CD4-positive, alpha-beta T cell treated with Interleukin-12 subunit alpha and Interleukin-12 subunit beta, for 1 hour (primary cell): ENCODE results near the gene GRK6.
"Not testable (repeated sequence)": the region's sequence is repeated elsewhere in the genome, so short reads cannot be mapped to it uniquely, and the experiment has no call there.

Source experiments
- DNase-seq: peaks from one replicate; pipeline ENCODE4 v3.0.0-alpha.2; 2020

GRK6 gene

DNA sequence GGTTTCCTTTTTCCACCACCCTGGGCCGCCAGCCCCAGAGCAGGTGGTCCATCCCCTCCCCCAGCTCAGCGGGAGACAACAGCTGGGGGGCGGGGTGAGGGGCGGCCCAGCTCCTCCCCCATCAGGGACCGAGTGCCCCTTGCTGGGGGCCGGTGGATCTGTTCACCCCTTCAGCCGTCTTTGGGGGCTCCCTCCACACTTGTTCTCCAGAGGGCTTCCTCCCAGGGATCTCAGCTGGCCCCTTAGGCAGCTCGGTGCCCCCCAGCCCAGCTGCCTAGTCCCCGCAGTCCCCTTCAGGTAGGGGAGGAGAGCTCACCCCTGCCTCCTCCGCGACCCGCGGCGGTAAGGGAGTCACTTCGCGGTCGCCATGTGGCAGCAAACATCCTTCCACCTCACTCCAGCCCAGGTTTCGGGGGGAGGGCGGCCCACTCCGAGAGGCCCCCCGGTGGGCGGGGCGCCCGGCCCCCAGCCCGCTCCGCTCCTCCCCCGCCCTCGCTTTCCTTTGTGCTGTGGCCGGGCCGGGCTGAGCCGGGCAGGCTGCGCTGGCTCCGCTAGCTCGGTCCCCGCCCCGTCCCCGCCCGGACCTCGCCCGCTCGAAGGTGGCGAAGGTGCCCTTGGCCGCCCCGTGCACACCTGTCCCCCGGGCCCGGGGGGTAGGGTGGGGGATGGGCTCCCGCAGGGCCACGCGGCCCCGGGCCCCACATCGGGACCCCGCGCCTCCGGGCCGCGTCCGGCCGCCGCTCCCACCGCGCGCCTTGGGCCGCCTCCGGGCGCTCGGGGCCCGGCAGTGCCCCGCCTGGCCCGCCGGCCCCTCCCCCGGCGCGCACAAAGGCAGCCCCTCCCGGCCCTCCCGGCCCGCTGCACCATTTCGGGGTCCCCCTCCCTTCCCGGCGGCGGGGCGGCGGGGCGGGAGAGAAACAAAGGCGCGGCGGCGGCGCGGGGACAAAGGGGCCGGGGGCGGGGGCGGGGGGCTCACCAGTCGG is 46.3 kb downstream of the GRK6 start:
- peak; percentile 67 for DNase-seq

- DNase-seq: peak; percentile 28
Measured at GRCh38 chr5:177473443-177474001, 47.0 kb downstream of the GRK6 start, which contains the start of gene DBN1. Gene DBN1, minus strand, starts transcription at chr5:177473634. Its CDS starts 113 bp downstream, at chr5:177473521.

- no peak for DNase-seq
Measured at GRCh38 chr5:177474002-177474476, 47.6 kb downstream of the GRK6 start.

GRCh38 chr5:177474846-177475562 is 48.5 kb downstream of the GRK6 start:
- no peak for DNase-seq

DNA sequence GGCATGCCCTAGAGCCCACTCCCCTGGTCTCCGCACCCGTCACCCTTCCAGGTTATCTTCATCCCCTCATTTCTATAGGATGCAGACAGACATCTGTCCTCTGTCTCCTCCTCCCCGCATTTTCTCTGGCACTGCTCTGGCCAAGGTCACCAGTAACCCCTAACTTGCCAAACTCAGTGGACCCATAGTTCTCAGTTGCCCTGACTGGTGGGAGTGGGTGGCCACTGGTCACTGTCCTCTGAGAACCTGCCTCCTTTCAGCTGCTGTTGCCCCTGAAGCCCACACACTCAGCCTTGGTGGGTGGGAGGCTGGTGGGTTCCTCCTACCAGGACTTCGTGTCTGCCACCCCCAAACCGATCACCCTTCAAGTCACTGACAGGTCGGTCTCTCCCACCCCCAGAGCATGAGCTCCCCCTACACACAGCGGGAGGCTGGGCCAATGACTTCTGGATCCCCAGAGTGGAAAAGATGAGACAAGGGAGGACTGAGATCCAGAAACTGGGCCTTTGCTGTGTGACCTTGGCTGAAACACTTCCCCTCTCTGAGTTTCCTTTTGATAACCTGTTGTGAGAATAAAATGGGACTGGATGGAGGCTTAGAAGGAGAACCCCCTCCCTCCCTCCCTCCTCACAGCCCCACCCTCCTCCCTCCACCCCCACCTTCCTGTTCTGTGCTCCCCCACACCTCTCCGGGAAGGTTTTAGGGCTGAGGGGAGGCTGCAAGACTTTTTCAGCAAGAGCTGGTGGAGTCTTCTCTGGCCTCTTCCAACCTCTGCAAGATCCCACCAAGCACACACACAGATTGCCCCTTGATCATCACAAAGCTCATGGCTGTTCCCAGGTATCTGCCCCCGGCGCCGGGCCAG is 49.3 kb downstream of the GRK6 start:
- no peak for DNase-seq

- no peak for DNase-seq
Measured at GRCh38 chr5:177476531-177477233, 50.2 kb downstream of the GRK6 start.

DNA sequence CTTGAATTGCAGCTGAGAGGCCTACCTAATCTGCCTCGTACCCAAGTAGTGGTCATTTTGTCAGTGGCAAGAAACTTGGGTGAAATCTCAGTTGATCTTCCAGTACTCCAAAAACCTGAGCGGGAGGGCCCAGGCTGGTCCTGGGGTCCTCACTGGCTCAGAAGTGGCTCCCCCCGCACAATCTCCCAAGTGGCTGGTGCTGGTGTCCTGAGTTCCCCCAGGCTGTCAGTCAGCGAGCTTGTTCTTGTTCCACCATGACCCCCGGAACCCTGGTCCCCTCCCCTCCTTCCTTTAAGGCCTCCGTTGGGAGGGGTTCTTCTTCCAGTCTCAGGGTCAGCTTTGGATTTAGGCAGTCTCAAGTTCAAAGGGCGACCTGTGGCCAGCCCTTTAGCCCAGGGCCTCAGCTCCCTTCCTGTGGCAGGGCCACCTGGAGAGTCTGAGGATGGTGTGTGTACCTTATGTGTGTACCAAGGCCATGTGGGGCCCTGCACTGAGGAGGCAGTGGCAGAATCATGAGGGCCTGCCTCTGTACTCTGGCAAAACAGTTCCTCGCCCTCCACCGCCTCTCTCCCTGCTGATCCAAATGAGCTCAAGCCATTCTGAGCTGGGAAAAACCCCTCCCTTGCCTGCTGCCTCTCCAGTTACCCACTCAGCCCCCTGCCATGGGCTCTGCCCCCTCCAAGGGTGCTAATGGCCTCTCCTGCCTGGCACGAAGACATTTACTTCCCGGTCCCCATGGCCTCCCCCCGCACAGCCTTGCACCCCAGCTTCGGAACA is 51.4 kb downstream of the GRK6 start:
- no peak for DNase-seq

DNA sequence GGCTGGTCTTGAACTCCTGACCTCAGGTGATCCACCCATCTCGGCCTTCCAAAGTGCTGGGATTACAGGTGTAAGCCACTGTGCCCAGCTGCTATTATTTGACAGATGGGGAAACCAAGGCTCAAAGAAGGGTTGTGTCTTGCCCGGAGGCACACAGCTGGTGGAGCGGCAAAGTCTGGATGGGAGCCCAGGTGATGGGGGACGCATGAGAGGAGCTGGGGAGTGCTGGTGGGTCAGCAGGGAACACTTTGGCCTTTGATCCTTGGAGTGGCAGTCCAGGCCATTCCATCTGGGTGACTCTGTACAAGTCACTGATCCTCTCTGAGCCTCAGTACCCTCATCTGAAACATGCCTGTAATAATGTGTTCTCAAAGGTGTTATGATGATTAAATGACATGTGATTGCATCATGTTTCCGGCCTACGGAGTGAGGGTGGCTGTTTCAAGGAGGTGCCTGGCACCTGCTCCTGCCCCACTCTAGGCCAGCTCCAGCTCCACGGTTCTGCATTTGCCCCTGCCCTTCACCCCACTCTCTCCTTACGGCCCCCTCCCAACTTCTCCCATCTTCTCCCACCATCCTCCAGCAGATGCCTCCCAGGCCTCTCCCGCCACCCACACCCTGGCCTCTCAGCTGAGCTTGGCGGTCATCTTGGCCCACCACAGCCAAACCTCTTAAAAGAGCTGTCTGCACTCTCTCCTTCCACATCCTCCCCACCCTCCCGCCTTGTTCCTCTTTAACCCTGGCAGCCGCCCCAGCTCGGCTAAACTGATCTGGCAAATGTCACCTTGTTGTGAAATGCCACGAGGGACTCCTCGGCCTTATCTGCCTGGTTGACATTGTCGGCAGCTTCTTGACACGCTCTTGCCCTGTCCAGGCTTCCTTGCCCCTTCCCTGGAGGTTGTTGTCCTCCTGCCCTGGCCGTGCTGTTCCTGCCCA is 52.5 kb downstream of the GRK6 start:
- DNase-seq: no peak

DNA sequence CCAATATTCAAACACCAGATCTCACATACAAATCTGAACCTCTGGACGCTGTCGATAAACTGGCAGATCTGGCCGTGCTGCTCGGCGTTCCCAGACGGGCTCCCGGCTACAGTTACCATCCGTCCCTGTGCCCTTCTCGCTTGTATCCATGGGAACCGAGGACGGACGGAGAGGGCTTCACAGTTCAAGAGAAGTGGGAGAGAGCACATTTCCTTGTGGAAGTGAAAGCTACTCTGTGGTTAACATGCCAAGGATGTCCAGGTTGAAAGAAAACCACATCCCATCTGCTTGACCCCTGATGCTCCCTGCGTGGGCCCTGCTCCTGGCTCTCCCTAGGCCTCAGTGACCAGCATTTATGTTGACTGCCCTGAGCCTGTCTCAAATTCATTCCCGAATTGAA is 53.3 kb downstream of the GRK6 start:
- DNase-seq: no peak

DNA sequence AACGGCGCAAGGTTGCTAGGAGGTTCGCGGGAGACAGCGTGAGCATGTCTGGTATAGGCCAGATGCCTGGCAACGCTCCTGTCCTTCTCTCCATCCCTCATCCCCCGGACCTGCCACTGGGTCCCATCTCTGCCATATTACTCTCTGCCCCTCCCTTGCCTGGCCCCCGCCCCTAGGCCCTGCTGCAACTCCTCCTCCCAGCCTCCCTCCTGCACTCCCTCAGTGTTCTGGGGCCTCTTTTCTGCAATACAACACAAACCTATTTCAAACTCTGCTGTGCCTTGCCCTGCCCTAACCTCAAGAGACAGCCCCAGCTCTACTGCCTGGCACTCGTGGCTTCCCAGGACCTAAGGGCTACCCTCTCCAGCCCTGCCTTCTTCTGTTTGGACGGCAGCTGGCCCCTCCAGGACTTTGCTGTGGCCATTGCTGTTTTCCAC is 55.9 kb downstream of the GRK6 start:
- no peak for DNase-seq

GRCh38 chr5:177483042-177483441 is 56.6 kb downstream of the GRK6 start:
- no peak for DNase-seq

GRCh38 chr5:177483994-177484901 is 57.8 kb downstream of the GRK6 start:
- DNase-seq: no peak

- DNase-seq: no peak
Measured at GRCh38 chr5:177484902-177485549, 58.5 kb downstream of the GRK6 start.

- DNase-seq: not testable (repeated sequence)
Measured at GRCh38 chr5:177485753-177486152, 59.3 kb downstream of the GRK6 start.

DNA sequence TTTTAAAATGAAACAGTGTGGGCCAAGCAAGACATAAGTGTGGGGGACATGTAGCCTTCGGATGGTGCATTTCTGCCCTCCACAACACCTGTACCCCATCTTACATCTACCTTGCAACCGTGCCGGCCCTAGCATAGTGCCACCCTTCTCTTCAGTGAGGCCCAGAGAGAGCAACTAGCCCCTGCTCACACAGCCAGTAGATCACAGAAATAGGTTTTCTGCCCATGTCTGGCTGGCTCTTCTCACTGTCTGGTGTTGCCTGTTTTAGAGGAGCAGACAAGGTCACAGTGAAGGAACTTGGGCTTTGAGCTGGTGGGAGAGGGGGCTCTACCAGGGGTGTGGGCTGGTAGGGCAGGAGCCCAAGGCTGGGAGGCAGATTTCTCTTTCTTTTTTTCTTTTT is 59.8 kb downstream of the GRK6 start:
- DNase-seq: no peak

DNA sequence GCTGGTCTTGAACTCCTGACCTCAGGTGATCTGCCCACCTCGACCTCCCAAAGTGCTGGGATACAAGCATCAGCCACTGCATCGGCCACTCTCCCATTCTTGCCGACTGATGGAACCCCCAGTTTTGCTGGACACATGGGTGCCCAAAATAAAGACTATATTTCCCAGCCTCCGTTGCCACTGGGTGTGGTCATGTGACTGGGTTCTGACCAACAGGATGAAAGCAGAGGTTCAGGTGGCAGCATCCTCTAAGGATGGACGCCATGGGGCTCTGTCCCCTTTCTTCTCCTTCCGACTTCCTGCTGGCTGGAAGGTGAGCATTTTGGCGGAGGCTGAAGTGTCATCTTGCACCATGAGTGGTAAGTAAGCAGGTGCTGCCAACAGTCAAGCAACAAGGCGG is 60.7 kb downstream of the GRK6 start:
- DNase-seq: no peak

GRCh38 chr5:177487975-177488374 is 61.5 kb downstream of the GRK6 start:
- DNase-seq: no peak

DNA sequence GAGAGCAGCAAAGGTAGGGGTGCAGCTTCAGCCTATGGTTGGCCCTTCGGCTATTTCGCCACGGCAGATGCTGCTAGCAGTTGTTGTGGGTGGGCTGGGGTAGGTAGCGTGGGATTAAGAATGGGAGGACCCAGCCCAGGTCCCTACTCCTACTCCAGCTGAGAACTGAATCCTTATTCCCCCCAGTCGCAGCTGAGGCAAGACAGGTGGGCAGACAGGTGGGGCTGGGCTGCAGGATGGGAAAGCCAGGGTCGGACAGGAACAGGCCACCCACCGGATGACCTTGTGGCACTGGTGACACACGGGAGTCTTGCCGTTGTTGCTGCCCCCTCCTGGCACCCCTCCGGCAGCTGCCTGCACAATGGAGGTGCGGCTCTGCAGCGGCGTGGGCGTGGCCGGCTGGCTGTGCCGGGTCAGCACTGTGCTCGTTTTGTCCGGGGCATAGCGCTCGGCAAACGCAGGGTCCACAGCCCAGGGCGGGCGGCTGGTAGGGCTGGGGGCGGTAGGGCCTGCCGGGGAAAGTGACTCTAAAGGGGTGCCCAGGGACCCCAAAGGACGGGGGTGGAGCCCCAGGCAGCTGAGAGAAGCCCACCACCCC is 62.7 kb downstream of the GRK6 start:
- no peak for DNase-seq
